Prostate gland (tissue), 2 donors: ENCODE measurements around the gene OTUB1.
A peak's percentile ranks its signal among the peaks of the same experiment; 100 is the strongest.

Source experiments
- POLR2A ChIP-seq: fragments of 450-650 bp; IDR thresholded peaks from one replicate; pipeline ENCODE4 v1.6.1; 2016; ENCODE audit warnings: antibody characterized with exemption, mild to moderate bottlenecking
- TF ChIP-seq, protein P1 (sequence below), 4 experiments: fragments of 200-600 bp in 2 of 4; fragments of 450-650 bp in 2 of 4; sonication (generic) in 2 of 4; IDR thresholded peaks; 1 replicate in 3 of 4; 2 replicates in 1 of 4; pipeline ENCODE4 v1.5.1; 2016 to 2019; ENCODE audit warnings: antibody characterized with exemption in 4 of 4, mild to moderate bottlenecking in 2 of 4, moderate library complexity in 2 of 4

GRCh38 chr11:63999349-64000025, 13.2 kb downstream of the OTUB1 start:
- TF ChIP-seq, protein P1, sequence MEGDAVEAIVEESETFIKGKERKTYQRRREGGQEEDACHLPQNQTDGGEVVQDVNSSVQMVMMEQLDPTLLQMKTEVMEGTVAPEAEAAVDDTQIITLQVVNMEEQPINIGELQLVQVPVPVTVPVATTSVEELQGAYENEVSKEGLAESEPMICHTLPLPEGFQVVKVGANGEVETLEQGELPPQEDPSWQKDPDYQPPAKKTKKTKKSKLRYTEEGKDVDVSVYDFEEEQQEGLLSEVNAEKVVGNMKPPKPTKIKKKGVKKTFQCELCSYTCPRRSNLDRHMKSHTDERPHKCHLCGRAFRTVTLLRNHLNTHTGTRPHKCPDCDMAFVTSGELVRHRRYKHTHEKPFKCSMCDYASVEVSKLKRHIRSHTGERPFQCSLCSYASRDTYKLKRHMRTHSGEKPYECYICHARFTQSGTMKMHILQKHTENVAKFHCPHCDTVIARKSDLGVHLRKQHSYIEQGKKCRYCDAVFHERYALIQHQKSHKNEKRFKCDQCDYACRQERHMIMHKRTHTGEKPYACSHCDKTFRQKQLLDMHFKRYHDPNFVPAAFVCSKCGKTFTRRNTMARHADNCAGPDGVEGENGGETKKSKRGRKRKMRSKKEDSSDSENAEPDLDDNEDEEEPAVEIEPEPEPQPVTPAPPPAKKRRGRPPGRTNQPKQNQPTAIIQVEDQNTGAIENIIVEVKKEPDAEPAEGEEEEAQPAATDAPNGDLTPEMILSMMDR (IDR thresholded peaks at IDR 0.05), result no peak
- peak; percentile 29 for TF ChIP-seq POLR2A
